IMR-90 (cell line): Measurements from ENCODE around the gene OPCML. TPM values are rescaled to one million over a fixed set of nuclear protein-coding genes. Genes with fewer than 3 reads are reported as not detected.

ENCODE experiments used
- ATAC-seq: fragments of 200-7000 bp; cut with Tn5 transposase; 2 replicates; pipeline ENCODE4 v1.9.1; 2020; ENCODE audit warnings: low read depth, mild to moderate bottlenecking, moderate library complexity
- BruUV-seq: library from RNA; stranded (reverse); fragments of 400-500 nt; replicated peaks from 2 replicates; lab custom pipeline; 2021; lab: Mats Ljungman, UMichigan
- CTCF ChIA-PET: fragments of 300-600 bp; formaldehyde crosslinking; extraction: SDS; loops from one replicate; lab custom pipeline; 2021; ENCODE audit warnings: antibody characterized with exemption; lab: Yijun Ruan, JAX
- POLR2A ChIA-PET: fragments of 300-600 bp; sonication (Branson Sonifier 250); formaldehyde crosslinking; loops from one replicate; lab custom pipeline; 2022; ENCODE audit warnings: antibody characterized with exemption; ENCODE audit not compliant: unreplicated experiment; lab: Charles Lee
- DNase-seq: peaks from one replicate; pipeline ENCODE4 v3.0.0; 2013
- H2AFZ ChIP-seq: replicated peaks from 2 replicates; pipeline ENCODE3; 2013; ENCODE audit warnings: low read length, mild to moderate bottlenecking; ENCODE audit not compliant: poor library complexity
- H2AK5ac ChIP-seq: 2 replicates; pipeline ENCODE4 v1.6.1; 2013; ENCODE audit warnings: low read depth, low read length, inconsistent platforms
- H2AK9ac ChIP-seq: replicated peaks from 2 replicates; pipeline ENCODE3; 2013; ENCODE audit warnings: mild to moderate bottlenecking, low read depth, low read length, moderate library complexity; ENCODE audit not compliant: poor library complexity
- H2BK120ac ChIP-seq: 2 replicates; pipeline ENCODE4 v1.6.1; 2013; ENCODE audit warnings: low read depth, low read length, inconsistent platforms
- H2BK15ac ChIP-seq: 3 replicates; pipeline ENCODE4 v1.6.1; 2013; ENCODE audit warnings: low read depth, low read length, inconsistent platforms
- H2BK20ac ChIP-seq: 2 replicates; pipeline ENCODE4 v1.6.1; 2013; ENCODE audit warnings: low read depth, mild to moderate bottlenecking, inconsistent platforms, low read length, moderate library complexity
- H2BK5ac ChIP-seq: 2 replicates; pipeline ENCODE4 v1.6.1; 2013; ENCODE audit warnings: mild to moderate bottlenecking, low read depth, low read length, inconsistent platforms; ENCODE audit not compliant: poor library complexity, severe bottlenecking
- H3K14ac ChIP-seq: replicated peaks from 2 replicates; pipeline ENCODE4 v1.6.1; 2013; ENCODE audit warnings: low read depth, low read length, inconsistent platforms
- H3K18ac ChIP-seq: 2 replicates; pipeline ENCODE4 v1.6.1; 2013; ENCODE audit warnings: low read depth, low read length, control low read depth
- H3K23ac ChIP-seq: 2 replicates; pipeline ENCODE4 v1.6.1; 2013; ENCODE audit warnings: low read depth, low read length, inconsistent platforms
- H3K27ac ChIP-seq: 2 replicates; pipeline ENCODE4 v1.5.1; 2013; ENCODE audit warnings: mild to moderate bottlenecking, control low read depth, low read length; ENCODE audit not compliant: insufficient read depth
- H3K27me3 ChIP-seq: 2 replicates; pipeline ENCODE4 v1.6.1; 2013; ENCODE audit warnings: low read length; ENCODE audit not compliant: control insufficient read depth, insufficient read depth
- H3K36me3 ChIP-seq: 2 replicates; pipeline ENCODE4 v1.6.1; 2013; ENCODE audit warnings: low read length, mixed read lengths; ENCODE audit not compliant: control insufficient read depth, insufficient read depth
- H3K4ac ChIP-seq: 2 replicates; pipeline ENCODE4 v1.6.1; 2013; ENCODE audit warnings: low read depth, low read length, inconsistent platforms
- H3K4me1 ChIP-seq: 2 replicates; pipeline ENCODE4 v1.6.1; 2013; ENCODE audit warnings: low read length, mixed read lengths; ENCODE audit not compliant: control insufficient read depth, insufficient read depth
- H3K4me2 ChIP-seq: 2 replicates; pipeline ENCODE4 v1.6.1; 2013; ENCODE audit warnings: low read depth, mild to moderate bottlenecking, control low read depth, low read length, moderate library complexity
- H3K4me3 ChIP-seq: 2 replicates; pipeline ENCODE4 v1.5.1; 2013; ENCODE audit warnings: low read depth, mild to moderate bottlenecking, control low read depth, low read length, moderate library complexity; ENCODE audit not compliant: insufficient read depth
- H3K56ac ChIP-seq: 2 replicates; pipeline ENCODE4 v1.6.1; 2013; ENCODE audit warnings: low read length, inconsistent platforms; ENCODE audit not compliant: insufficient read depth; ENCODE audit errors: extremely low read depth
- H3K79me1 ChIP-seq, 2 experiments: 2 replicates each; pipeline ENCODE4 v1.6.1; 2013; ENCODE audit warnings: low read length in 2 of 2, inconsistent platforms in 1 of 2, low read depth in 1 of 2
- H3K9ac ChIP-seq: 2 replicates; pipeline ENCODE4 v1.6.1; 2013; ENCODE audit warnings: low read depth, low read length, control low read depth
- H3K9me1 ChIP-seq: 2 replicates; pipeline ENCODE4 v1.6.1; 2013; ENCODE audit warnings: low read length, inconsistent platforms; ENCODE audit not compliant: insufficient read depth
- H3K9me3 ChIP-seq: 2 replicates; pipeline ENCODE4 v1.6.1; 2013; ENCODE audit warnings: low read length; ENCODE audit not compliant: control insufficient read depth, insufficient read depth
- H4K20me1 ChIP-seq: 2 replicates; pipeline ENCODE4 v1.6.1; 2013; ENCODE audit warnings: low read length, inconsistent platforms; ENCODE audit not compliant: insufficient read depth
- H4K5ac ChIP-seq: 2 replicates; pipeline ENCODE4 v1.6.1; 2013; ENCODE audit warnings: mild to moderate bottlenecking, low read depth, low read length, control low read depth
- H4K8ac ChIP-seq, 2 experiments: 2 replicates each; pipeline ENCODE4 v1.6.1; 2013; ENCODE audit warnings: low read depth in 2 of 2, low read length in 2 of 2, control low read depth in 1 of 2, inconsistent platforms in 1 of 2
- H4K91ac ChIP-seq: 2 replicates; pipeline ENCODE4 v1.6.1; 2013; ENCODE audit warnings: low read depth, low read length, inconsistent platforms; ENCODE audit not compliant: insufficient read depth
- BHLHE40 ChIP-seq: fragments of 150-350 bp; IDR thresholded peaks from 2 replicates; pipeline ENCODE4 v1.6.1; 2016; ENCODE audit warnings: mild to moderate bottlenecking, low read depth, low read length
- CEBPB ChIP-seq: IDR thresholded peaks from 2 replicates; pipeline ENCODE4 v1.6.1; 2012; ENCODE audit warnings: low read depth, low read length, improper control_type of control experiment
- CHD1 ChIP-seq: IDR thresholded peaks from 2 replicates; pipeline ENCODE4 v1.6.1; 2012; ENCODE audit warnings: low read depth, low read length, improper control_type of control experiment
- FOS ChIP-seq: fragments of 150-350 bp; IDR thresholded peaks from 2 replicates; pipeline ENCODE4 v1.6.1; 2016; ENCODE audit warnings: low read depth, low read length
- MAFK ChIP-seq: IDR thresholded peaks from 2 replicates; pipeline ENCODE4 v1.6.1; 2012; ENCODE audit warnings: low read depth, low read length, improper control_type of control experiment
- MAZ ChIP-seq: IDR thresholded peaks from 2 replicates; pipeline ENCODE4 v1.6.1; 2012; ENCODE audit warnings: low read depth, mild to moderate bottlenecking, low read length, improper control_type of control experiment, moderate library complexity, borderline replicate concordance
- MXI1 ChIP-seq: IDR thresholded peaks from 2 replicates; pipeline ENCODE4 v1.6.1; 2012; ENCODE audit warnings: low read depth, mild to moderate bottlenecking, low read length, moderate library complexity, borderline replicate concordance
- NFE2L2 ChIP-seq: fragments of 150-350 bp; IDR thresholded peaks from 2 replicates; pipeline ENCODE4 v1.6.1; 2016; ENCODE audit warnings: low read depth, mild to moderate bottlenecking, low read length
- POLR2A ChIP-seq: IDR thresholded peaks from 2 replicates; pipeline ENCODE4 v1.6.1; 2012; ENCODE audit warnings: mild to moderate bottlenecking, low read depth, low read length
- RAD21 ChIP-seq: IDR thresholded peaks from 2 replicates; pipeline ENCODE4 v1.6.1; 2012; ENCODE audit warnings: low read length, improper control_type of control experiment
- RCOR1 ChIP-seq: IDR thresholded peaks from 2 replicates; pipeline ENCODE4 v1.6.1; 2012; ENCODE audit warnings: mild to moderate bottlenecking, low read length, improper control_type of control experiment; ENCODE audit not compliant: insufficient replicate concordance
- RFX5 ChIP-seq: IDR thresholded peaks from 2 replicates; pipeline ENCODE4 v1.8.0; 2012; ENCODE audit warnings: low read depth, mild to moderate bottlenecking, low read length, moderate library complexity
- SMC3 ChIP-seq: fragments of 150-350 bp; IDR thresholded peaks from 2 replicates; pipeline ENCODE4 v1.6.1; 2016; ENCODE audit warnings: low read depth, mild to moderate bottlenecking, antibody characterized with exemption, low read length, moderate library complexity
- dilution Hi-C: fragments of 300-500 bp; cut with HindIII; formaldehyde crosslinking; loops from one replicate; pipeline ENCODE4 v1.14.3; 2018; ENCODE audit warnings: low sequenced_read_pairs; ENCODE audit not compliant: unreplicated experiment
- in situ Hi-C: fragments of 300-500 bp; cut with MboI; formaldehyde crosslinking; loops from 3 replicates; pipeline ENCODE4 v1.14.3; 2019; ENCODE audit warnings: low sequenced_read_pairs, inconsistent platforms, mixed read lengths
- intact Hi-C: fragments of 100-400 bp; cut with micrococcal nuclease; formaldehyde crosslinking; loops from 2 replicates; pipeline ENCODE4 v1.10.0; 2022
- polyA plus RNA-seq, 3 experiments: library from polyadenylated mRNA; depleted of rRNA; stranded (reverse); fragments of >200 nt; gene quantifications; 2 replicates each; pipeline ENCODE4 v1.2.3, GENCODE V29; 2012; ENCODE audit warnings: low replicate concordance in 1 of 3
- total RNA-seq: library from RNA; depleted of rRNA; stranded (reverse); fragments of >200 nt; gene quantifications from 2 replicates; pipeline ENCODE4 v1.2.3, GENCODE V29; 2012
- TF ChIP-seq, protein P1 (sequence below): fragments of 150-350 bp; IDR thresholded peaks from 2 replicates; pipeline ENCODE4 v1.6.1; 2016; ENCODE audit warnings: low read depth, mild to moderate bottlenecking, low read length, moderate library complexity, borderline replicate concordance
- TF ChIP-seq, protein P2 (sequence below): conservative IDR thresholded peaks from 2 replicates; pipeline ENCODE4 v1.5.1; 2012; ENCODE audit warnings: mild to moderate bottlenecking, low read depth, low read length, improper control_type of control experiment
- TF ChIP-seq, protein P3 (sequence below): fragments of 150-350 bp; IDR thresholded peaks from 2 replicates; pipeline ENCODE4 v1.6.1; 2017; ENCODE audit warnings: mild to moderate bottlenecking, antibody characterized with exemption, low read length, low read depth

Gene OPCML
- total and polyA plus RNA-seq, 2 of the 4 experiments (the other 2 are of a cell fraction) = under 0.01 to 2.6 TPM

GRCh38 chr11:133418218-133418617, 114.1 kb downstream of the OPCML start:
- Histone ChIP-seq H4K8ac (no peak overlapping the region), H2BK15ac (no peak overlapping the region), H4K5ac (no peak overlapping the region), H3K9me3 (peaks cover 27% of the 10 kb centered on the region), H4K20me1 (no peaks in the 10 kb centered on the region), H2AK9ac (no peak overlapping the region), H3K27ac (no peak overlapping the region), H2AFZ (no peak overlapping the region), H3K18ac (no peak overlapping the region), H2BK5ac (no peak overlapping the region), H3K56ac (no peak overlapping the region), H2BK20ac (no peak overlapping the region), H3K79me1 (no peaks in the 10 kb centered on the region), H2AK5ac (no peak overlapping the region), H4K91ac (no peak overlapping the region), H3K27me3 (no peaks in the 10 kb centered on the region), H3K36me3 (no peaks in the 10 kb centered on the region), H3K4me2 (no peak overlapping the region), H3K23ac (no peak overlapping the region), H3K9ac (no peak overlapping the region), H2BK120ac (no peak overlapping the region), H3K14ac (no peak overlapping the region), H3K4ac (no peak overlapping the region), H3K9me1 (no peaks in the 10 kb centered on the region), H3K4me1 (no peaks in the 10 kb centered on the region), H3K4me3 (no peak overlapping the region)
- ATAC-seq (no peak), DNase-seq (no peak)
- ChIA-PET CTCF (no interaction called here), POLR2A (no interaction called here)
- TF ChIP-seq RFX5 (no peak), MAZ (no peak), SMC3 (no peak), MXI1 (no peak), BHLHE40 (no peak), FOS (no peak), MAFK (no peak), CEBPB (no peak), CHD1 (no peak), POLR2A (no peak), RAD21 (no peak), NFE2L2 (no peak), RCOR1 (no peak)
- TF ChIP-seq, protein P1, sequence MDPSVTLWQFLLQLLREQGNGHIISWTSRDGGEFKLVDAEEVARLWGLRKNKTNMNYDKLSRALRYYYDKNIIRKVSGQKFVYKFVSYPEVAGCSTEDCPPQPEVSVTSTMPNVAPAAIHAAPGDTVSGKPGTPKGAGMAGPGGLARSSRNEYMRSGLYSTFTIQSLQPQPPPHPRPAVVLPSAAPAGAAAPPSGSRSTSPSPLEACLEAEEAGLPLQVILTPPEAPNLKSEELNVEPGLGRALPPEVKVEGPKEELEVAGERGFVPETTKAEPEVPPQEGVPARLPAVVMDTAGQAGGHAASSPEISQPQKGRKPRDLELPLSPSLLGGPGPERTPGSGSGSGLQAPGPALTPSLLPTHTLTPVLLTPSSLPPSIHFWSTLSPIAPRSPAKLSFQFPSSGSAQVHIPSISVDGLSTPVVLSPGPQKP = no peak
- TF ChIP-seq, protein P2, sequence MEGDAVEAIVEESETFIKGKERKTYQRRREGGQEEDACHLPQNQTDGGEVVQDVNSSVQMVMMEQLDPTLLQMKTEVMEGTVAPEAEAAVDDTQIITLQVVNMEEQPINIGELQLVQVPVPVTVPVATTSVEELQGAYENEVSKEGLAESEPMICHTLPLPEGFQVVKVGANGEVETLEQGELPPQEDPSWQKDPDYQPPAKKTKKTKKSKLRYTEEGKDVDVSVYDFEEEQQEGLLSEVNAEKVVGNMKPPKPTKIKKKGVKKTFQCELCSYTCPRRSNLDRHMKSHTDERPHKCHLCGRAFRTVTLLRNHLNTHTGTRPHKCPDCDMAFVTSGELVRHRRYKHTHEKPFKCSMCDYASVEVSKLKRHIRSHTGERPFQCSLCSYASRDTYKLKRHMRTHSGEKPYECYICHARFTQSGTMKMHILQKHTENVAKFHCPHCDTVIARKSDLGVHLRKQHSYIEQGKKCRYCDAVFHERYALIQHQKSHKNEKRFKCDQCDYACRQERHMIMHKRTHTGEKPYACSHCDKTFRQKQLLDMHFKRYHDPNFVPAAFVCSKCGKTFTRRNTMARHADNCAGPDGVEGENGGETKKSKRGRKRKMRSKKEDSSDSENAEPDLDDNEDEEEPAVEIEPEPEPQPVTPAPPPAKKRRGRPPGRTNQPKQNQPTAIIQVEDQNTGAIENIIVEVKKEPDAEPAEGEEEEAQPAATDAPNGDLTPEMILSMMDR = no peak
- TF ChIP-seq, protein P3, sequence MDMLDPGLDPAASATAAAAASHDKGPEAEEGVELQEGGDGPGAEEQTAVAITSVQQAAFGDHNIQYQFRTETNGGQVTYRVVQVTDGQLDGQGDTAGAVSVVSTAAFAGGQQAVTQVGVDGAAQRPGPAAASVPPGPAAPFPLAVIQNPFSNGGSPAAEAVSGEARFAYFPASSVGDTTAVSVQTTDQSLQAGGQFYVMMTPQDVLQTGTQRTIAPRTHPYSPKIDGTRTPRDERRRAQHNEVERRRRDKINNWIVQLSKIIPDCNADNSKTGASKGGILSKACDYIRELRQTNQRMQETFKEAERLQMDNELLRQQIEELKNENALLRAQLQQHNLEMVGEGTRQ = no peak
- BruUV-seq = no TSS peak
- intact Hi-C loops (no loop called here), in situ Hi-C loops (no loop called here), dilution Hi-C loops (no loop called here)
